K562 (cell line): Measurements from ENCODE around the gene ADAM8. TPM values are rescaled to one million over a fixed set of nuclear protein-coding genes. Genes with fewer than 3 reads are reported as not detected.

Experiments used
- ARID1B ChIP-seq: fragments of 450-650 bp; IDR thresholded peaks from 2 replicates; pipeline ENCODE4 v1.6.1; 2016; ENCODE audit warnings: antibody characterized with exemption, mild to moderate bottlenecking, inconsistent platforms
- CXXC5 ChIP-seq: fragments of 250-450 bp; sonication (Bioruptor Pico); IDR thresholded peaks from 2 replicates; pipeline ENCODE4 v1.8.0; 2022; ENCODE audit warnings: inconsistent platforms, mild to moderate bottlenecking, moderate library complexity
- ETV5 ChIP-seq: sonication (generic); formaldehyde crosslinking; IDR thresholded peaks from 2 replicates; pipeline ENCODE4 v1.4.0; 2020; ENCODE audit warnings: low read depth, mild to moderate bottlenecking, missing genetic modification reagents
- FOXA3 ChIP-seq, 2 experiments: fragments of 450-650 bp in 1 of 2; sonication (generic) in 1 of 2; formaldehyde crosslinking; IDR thresholded peaks in 1 of 2; conservative IDR thresholded peaks in 1 of 2; 2 replicates each; pipeline versions ENCODE4 v1.4.0 to v1.8.0; 2020 to 2022; ENCODE audit warnings: mild to moderate bottlenecking in 2 of 2, missing genetic modification reagents in 1 of 2
- HDAC3 ChIP-seq: fragments of 450-650 bp; IDR thresholded peaks from 2 replicates; pipeline ENCODE4 v1.6.1; 2018; ENCODE audit warnings: borderline replicate concordance, mild to moderate bottlenecking, moderate library complexity; ENCODE audit not compliant: partially characterized antibody
- HMGN3 ChIP-seq: IDR thresholded peaks from 2 replicates; pipeline ENCODE4 v1.6.1; 2011; ENCODE audit warnings: borderline replicate concordance, low read depth, mild to moderate bottlenecking, mixed read lengths, low read length; ENCODE audit not compliant: insufficient read length; ENCODE audit errors: extremely low read depth
- ILF3 ChIP-seq: fragments of 450-650 bp; IDR thresholded peaks from 2 replicates; pipeline ENCODE4 v1.6.1; 2018; ENCODE audit warnings: antibody characterized with exemption, mild to moderate bottlenecking, moderate library complexity, borderline replicate concordance
- KLF16 ChIP-seq: IDR thresholded peaks from 2 replicates; pipeline ENCODE4 v1.6.1; 2016; ENCODE audit warnings: antibody characterized with exemption
- MAFF ChIP-seq: IDR thresholded peaks from 2 replicates; pipeline ENCODE4 v1.6.1; 2012; ENCODE audit warnings: low read length, improper control_type of control experiment
- PCBP1 ChIP-seq: fragments of 200-400 bp; formaldehyde crosslinking; IDR thresholded peaks from 2 replicates; pipeline ENCODE4 v1.6.1; 2018; ENCODE audit warnings: mild to moderate bottlenecking, low read depth, low read length; ENCODE audit not compliant: poor library complexity, severe bottlenecking
- POLR2AphosphoS5 ChIP-seq: IDR thresholded peaks from 2 replicates; pipeline ENCODE4 v1.6.1; 2011; ENCODE audit warnings: mild to moderate bottlenecking, low read depth, low read length, moderate library complexity; ENCODE audit not compliant: control insufficient read depth, insufficient read depth
- ZNF175 ChIP-seq: fragments of 200-800 bp; sonication (Bioruptor generic); IDR thresholded peaks from 2 replicates; pipeline ENCODE4 v1.6.1; 2016; ENCODE audit warnings: low read depth, mild to moderate bottlenecking, missing genetic modification characterization, missing compliant biosample characterization
- ZNF57 ChIP-seq: fragments of 450-650 bp; formaldehyde crosslinking; IDR thresholded peaks from 2 replicates; pipeline ENCODE4 v1.4.0; 2020; ENCODE audit warnings: mild to moderate bottlenecking, moderate library complexity
- polyA plus RNA-seq, 8 experiments: library from polyadenylated mRNA; depleted of rRNA in 4 of 8; stranded (reverse) in 5 of 8; unstranded in 3 of 8; fragments of >200 nt; fragmentation: Nextera tagmentation in 2 of 8; fragmentation: Illumina TruSeq in 1 of 8; extraction: Ambion mirVana in 2 of 8; extraction: Trizol in 1 of 8; gene quantifications; 2 replicates each; pipeline versions ENCODE4 v1.2.1 to v1.2.3, GENCODE V29; 2011 to 2014; ENCODE audit warnings: inconsistent platforms in 1 of 8, missing spikeins in 1 of 8
- total RNA-seq, 7 experiments: library from RNA; depleted of rRNA in 6 of 7; stranded (reverse); fragments of >200 nt in 6 of 7; fragmentation: Illumina TruSeq in 2 of 7; extraction: Trizol in 2 of 7; gene quantifications; 2 replicates each; pipeline versions ENCODE4 v1.2.1 to v1.2.3, GENCODE V29; 2011 to 2021; ENCODE audit warnings: low replicate concordance in 1 of 7
- TF ChIP-seq, protein P1 (sequence below): sonication (generic); formaldehyde crosslinking; IDR thresholded peaks from 2 replicates; pipeline ENCODE4 v1.8.0; 2023; ENCODE audit warnings: mild to moderate bottlenecking, missing genetic modification reagents
- TF ChIP-seq, protein P2 (sequence below): fragments of 250-450 bp; sonication (Bioruptor Pico); IDR thresholded peaks from 2 replicates; pipeline ENCODE4 v1.5.0; 2021; ENCODE audit warnings: mild to moderate bottlenecking, moderate library complexity
- TF ChIP-seq, protein P3 (sequence below): fragments of 450-650 bp; IDR thresholded peaks from 2 replicates; pipeline ENCODE4 v1.6.1; 2016
- TF ChIP-seq, protein P4 (sequence below): fragments of 450-650 bp; IDR thresholded peaks from 2 replicates; pipeline ENCODE4 v1.6.1; 2016; ENCODE audit warnings: antibody characterized with exemption

ADAM8 gene
- total and polyA plus RNA-seq, 9 of the 15 experiments (the other 6 are each of a cell fraction or from before 2014, with no cell fraction given): 0.07 to 7.0 (median 1.1) TPM

DNA sequence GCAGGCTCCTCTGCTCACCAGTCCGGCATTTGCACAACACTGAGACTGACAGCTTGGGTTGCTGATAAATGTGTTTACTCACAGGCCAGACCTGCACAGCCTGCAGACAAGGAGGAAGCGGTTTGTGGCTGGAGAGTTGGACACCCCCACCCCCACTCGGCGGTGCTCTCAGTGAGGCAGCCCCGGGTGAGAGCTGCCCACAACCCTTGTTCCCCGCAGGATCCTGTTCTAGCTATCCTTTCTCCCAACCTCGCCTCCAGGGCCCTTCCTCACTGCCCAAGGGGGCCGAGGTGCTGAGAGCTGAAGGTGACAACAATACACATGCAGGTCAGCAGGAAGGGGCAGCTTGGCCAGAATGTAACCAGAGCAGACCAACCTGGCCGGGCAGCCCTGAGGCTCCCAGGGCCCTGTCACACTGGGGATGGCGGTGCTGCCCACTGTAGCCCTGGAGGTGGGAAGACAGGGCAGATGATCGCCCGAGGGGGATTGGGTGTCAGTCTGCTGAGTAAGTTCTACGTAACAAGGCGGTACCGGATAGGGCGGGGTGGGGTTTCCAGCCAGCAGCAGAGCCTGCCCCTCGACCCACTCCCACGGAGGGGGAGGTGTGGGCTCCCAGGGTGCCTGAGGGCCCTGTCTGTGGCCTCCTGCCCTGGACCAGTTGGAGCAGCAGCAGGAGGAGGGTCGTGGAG lies 2.1 kb upstream of the ADAM8 start (continued):
- TF ChIP-seq, protein P1, sequence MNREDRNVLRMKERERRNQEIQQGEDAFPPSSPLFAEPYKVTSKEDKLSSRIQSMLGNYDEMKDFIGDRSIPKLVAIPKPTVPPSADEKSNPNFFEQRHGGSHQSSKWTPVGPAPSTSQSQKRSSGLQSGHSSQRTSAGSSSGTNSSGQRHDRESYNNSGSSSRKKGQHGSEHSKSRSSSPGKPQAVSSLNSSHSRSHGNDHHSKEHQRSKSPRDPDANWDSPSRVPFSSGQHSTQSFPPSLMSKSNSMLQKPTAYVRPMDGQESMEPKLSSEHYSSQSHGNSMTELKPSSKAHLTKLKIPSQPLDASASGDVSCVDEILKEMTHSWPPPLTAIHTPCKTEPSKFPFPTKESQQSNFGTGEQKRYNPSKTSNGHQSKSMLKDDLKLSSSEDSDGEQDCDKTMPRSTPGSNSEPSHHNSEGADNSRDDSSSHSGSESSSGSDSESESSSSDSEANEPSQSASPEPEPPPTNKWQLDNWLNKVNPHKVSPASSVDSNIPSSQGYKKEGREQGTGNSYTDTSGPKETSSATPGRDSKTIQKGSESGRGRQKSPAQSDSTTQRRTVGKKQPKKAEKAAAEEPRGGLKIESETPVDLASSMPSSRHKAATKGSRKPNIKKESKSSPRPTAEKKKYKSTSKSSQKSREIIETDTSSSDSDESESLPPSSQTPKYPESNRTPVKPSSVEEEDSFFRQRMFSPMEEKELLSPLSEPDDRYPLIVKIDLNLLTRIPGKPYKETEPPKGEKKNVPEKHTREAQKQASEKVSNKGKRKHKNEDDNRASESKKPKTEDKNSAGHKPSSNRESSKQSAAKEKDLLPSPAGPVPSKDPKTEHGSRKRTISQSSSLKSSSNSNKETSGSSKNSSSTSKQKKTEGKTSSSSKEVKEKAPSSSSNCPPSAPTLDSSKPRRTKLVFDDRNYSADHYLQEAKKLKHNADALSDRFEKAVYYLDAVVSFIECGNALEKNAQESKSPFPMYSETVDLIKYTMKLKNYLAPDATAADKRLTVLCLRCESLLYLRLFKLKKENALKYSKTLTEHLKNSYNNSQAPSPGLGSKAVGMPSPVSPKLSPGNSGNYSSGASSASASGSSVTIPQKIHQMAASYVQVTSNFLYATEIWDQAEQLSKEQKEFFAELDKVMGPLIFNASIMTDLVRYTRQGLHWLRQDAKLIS (CRISPR knock-in tag): no peak
- TF ChIP-seq ARID1B: peak; percentile 76
- no peak for TF ChIP-seq ILF3
- TF ChIP-seq PCBP1: no peak
- TF ChIP-seq ZNF57 (CRISPR knock-in tag): no peak
- TF ChIP-seq HDAC3: peak; percentile 35
- TF ChIP-seq ETV5: peak; percentile 58; the same call in 1 of the 2 replicates
- peak; percentile 20 for TF ChIP-seq HMGN3
- TF ChIP-seq, protein P2, sequence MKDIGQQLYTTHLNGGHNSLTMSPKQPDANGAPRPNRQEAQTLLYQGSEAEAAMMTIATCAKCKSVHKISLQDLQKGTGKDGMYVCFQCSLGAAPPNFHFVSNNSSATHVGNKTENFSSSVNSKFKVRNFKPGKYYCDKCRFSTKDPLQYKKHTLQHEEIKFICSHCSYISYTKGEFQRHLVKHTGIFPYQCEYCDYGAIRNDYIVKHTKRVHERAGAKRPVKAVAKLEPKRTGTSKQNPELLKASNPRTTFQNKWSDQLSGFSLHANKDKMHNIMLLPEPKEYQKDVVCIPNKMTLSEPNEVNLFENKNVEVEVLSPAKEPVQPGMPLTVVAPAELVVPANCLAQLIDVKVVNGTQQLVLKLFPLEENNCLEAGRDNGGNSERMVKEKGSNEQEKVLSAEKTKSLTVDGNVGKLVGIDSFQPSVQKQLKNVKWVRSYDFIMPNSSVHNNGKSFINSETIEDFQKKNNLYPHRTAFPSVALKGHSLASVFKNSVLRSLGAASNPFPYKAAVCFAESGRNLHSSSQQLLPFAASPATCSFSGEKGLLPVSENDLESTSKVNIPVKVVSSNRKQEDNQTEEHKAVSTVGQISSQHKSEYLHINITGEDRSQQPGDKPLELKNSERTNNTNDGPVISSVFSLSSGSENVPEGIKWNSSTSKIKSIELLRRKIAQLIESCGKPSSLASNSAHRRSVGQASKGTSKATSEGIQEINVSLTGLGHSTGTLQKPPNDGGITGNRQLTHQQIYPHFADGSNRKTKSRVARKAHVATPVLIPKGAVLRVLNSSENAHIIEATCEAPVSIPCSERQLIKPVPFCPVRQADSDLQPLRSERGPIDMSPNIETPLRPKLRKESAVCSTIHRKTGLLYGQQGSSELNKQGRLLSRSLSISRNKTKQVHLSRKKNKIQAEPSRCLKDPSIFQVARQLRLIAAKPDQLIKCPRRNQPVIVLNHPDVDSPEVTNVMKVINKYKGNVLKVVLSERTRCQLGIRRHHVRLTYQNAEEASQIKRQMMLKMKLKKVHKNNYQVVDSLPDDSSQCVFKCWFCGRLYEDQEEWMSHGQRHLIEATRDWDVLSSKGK (CRISPR knock-in tag): no peak
- TF ChIP-seq CXXC5 (CRISPR knock-in tag): peak; percentile 40; the same call in 1 of the 2 replicates
- TF ChIP-seq KLF16: peak; percentile 44; the same call in 1 of the 2 replicates
- TF ChIP-seq ZNF175: peak; percentile 42; the same call in 1 of the 2 replicates
- TF ChIP-seq, protein P3, sequence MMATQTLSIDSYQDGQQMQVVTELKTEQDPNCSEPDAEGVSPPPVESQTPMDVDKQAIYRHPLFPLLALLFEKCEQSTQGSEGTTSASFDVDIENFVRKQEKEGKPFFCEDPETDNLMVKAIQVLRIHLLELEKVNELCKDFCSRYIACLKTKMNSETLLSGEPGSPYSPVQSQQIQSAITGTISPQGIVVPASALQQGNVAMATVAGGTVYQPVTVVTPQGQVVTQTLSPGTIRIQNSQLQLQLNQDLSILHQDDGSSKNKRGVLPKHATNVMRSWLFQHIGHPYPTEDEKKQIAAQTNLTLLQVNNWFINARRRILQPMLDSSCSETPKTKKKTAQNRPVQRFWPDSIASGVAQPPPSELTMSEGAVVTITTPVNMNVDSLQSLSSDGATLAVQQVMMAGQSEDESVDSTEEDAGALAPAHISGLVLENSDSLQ: peak; percentile 97
- TF ChIP-seq, protein P4, sequence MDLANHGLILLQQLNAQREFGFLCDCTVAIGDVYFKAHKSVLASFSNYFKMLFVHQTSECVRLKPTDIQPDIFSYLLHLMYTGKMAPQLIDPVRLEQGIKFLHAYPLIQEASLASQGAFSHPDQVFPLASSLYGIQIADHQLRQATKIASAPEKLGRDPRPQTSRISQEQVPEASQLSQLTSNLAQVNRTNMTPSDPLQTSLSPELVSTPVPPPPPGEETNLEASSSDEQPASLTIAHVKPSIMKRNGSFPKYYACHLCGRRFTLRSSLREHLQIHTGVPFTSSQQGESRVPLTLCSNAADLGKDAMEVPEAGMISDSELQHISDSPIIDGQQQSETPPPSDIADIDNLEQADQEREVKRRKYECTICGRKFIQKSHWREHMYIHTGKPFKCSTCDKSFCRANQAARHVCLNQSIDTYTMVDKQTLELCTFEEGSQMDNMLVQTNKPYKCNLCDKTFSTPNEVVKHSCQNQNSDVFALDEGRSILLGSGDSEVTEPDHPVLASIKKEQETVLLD: 0 out of 2 replicates have a peak, but pooled peaks have one; percentile 29
- TF ChIP-seq MAFF: no peak
- TF ChIP-seq FOXA3 (CRISPR knock-in tag; conservative IDR thresholded peaks at IDR 0.05 in 1 of 2, IDR thresholded peaks at IDR 0.05 in 1 of 2): peak; percentile 79 to 88
- peak; percentile 48; the same call in 1 of the 2 replicates for TF ChIP-seq POLR2AphosphoS5
